SK-N-MC (cell line): ENCODE data around the gene SLC6A13.

Experiments used
- EZH2 ChIP-seq: fragments of 200-600 bp; sonication (generic); IDR thresholded peaks from one replicate; pipeline ENCODE4 v1.6.1; 2017; ENCODE audit warnings: antibody characterized with exemption
- FOXP2 ChIP-seq: optimal IDR thresholded peaks from 2 replicates; pipeline ENCODE3; 2011; ENCODE audit warnings: mild to moderate bottlenecking, moderate library complexity; ENCODE audit not compliant: insufficient read depth; ENCODE audit errors: extremely low read length, control extremely low read depth

DNA sequence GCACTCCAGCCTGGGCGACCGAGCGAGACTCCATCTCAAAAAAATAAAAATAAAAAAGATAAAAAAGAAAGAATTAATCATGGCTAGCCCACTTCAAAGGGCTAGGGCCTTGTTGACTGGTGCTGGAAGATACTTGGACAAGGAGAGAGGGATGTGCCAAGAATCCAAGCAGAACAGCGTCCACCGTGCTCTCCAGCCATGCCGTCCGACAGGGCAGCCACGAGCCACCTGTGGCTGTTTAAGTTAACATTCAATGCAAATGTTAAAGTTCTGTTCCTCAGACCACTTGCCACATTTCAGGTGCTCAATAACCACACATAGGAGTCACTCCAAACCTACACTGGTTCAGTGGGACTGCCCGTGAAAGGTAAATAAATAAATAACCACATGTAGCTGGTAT, 21.4 kb downstream of the SLC6A13 start:
- TF ChIP-seq FOXP2 (no peak), EZH2 (no peak)
